GM03348 (cell line): ENCODE data around the gene PCSK5.
"Not testable (repeated sequence)": the region's sequence is repeated elsewhere in the genome, so short reads cannot be mapped to it uniquely, and the experiment has no call there.

Experiments used
- DNase-seq: peaks from one replicate; pipeline ENCODE4 v3.0.0; 2012; ENCODE audit warnings: low spot score

Gene PCSK5

DNA sequence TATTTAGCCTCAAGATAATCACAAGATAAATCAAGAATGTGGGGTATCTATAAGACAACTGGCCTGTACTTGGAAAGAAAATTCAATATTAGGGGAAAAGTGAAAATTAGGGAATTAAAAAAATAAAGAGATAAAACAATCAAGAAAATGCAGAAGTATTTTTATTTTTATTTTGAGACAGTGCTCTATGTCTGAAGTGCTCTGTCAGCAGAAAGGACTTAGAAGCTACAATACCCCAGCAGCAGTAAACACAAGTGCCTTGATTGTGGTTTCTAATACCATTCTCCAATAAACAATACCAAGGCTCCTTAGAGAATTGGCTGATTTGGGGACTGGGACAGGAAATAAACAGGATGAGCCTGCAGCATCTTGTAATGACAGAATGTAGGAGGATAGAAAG lies 358.8 kb downstream of the PCSK5 start:
- no peak for DNase-seq

DNA sequence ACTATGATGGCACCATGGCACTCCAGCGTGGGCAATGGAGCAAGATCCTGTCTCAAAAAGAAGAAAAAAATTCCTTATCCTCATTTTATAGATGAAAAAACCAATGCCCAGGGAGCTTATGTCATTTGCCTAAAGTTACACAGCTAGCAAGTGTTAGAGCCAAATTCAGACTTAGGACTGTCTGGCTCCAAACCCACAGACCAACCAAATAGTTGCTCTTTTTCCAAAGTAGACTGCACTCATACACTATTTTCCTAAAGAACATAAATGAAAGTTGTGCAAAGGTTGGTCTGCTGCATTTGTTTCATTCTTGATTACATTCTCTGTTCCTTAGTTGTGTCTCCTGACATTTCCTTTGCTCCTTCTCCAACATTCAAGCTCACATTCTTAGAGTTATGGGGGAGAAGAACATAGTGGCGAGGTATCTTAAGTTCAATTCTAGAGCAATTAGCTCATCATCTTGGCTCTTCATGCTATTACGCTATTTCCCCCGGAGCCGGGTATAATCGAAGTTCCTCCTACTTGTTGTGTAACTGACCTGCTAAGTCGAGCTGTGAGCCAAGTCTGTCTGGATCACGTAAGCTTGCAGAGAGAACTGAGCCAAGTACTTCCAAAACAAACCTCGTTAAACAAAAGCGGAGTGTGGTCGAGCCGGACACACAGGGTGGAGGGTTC lies 365.4 kb downstream of the PCSK5 start:
- peak; percentile 84 for DNase-seq

DNA sequence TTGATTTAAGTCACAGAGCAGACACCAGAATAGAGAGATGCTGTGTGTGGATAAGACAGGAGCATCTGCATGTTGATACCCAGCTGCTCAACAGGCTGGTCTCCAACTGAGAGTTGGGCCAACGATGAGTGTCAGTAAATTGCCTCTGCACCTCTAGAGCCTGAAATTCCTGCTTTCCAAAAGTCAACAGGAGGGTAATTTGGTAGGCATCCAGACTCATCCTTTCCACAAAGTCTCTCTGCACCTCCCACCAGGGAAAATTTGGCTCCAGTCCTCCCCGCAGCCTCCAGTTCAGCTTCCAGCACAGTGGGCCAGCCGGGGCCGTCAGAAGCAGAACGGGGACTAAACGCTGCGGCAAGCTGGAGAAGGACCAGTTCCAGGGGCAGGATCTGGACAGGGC lies 366.8 kb downstream of the PCSK5 start:
- no peak for DNase-seq

DNA sequence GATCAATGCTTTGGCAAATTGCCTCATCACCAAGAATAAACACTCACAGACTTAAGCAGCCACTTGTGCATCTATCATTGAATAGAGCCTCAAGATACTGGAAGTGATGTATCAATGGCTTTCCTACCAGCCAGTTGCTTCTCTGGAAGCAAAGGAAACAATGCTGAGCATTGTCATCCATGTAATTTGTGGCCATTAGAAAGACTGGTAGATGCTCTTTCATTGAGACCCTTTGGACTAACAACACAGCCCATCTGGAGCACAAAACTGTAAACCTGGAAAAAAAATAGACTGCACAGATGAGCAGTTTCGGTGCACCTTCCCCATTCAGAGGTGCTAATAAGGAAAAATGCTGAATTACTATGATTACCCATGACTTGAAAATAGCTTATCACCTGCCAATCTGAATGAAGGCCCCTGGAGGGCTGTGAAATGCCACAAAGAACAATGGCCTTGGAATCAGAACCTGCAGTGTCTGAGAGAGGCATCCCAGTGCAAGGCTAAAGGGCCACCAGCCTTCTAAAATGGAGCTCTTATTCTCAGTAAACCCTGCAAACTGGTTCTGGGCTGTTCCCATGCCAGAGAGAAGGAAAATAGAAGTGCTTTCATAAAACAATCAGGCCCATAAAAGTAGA lies 376.3 kb downstream of the PCSK5 start:
- DNase-seq: no peak

DNA sequence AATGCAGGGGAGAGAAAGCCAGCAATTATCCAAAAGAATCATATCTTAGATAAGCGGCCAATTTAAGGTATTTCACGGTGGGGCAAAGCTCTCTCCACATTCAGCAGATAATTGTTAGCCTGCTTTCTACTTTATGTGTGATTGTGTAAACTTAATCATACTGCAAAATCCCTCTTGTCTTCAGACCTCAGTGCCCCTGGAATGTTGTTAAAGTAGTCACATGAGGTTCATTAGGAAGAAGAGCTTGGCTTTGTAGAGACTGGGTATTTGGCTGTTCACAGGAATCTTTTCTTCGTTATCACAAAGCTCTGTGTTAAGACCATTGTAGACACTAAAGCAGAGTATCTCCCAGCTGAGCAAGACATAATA lies 376.8 kb downstream of the PCSK5 start:
- no peak for DNase-seq

DNA sequence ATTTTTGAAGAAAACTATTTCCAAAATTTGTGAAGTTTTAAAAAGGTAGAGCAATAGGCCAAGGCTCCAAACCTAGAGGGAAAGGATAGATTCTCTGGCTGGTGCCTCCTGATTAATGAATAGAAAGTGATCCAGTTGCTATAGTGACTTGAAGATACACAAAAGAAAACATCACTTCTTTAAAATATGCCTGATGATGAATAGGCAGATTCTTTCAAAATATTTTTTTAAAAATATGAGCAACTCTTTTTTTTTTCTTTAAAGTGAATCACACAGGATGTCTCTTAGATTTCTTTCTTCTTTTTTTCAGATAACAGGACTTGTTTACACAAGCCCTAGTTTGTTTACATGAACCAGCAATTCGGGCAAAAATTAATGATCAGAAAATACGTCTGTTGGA lies 379.3 kb downstream of the PCSK5 start:
- no peak for DNase-seq

DNA sequence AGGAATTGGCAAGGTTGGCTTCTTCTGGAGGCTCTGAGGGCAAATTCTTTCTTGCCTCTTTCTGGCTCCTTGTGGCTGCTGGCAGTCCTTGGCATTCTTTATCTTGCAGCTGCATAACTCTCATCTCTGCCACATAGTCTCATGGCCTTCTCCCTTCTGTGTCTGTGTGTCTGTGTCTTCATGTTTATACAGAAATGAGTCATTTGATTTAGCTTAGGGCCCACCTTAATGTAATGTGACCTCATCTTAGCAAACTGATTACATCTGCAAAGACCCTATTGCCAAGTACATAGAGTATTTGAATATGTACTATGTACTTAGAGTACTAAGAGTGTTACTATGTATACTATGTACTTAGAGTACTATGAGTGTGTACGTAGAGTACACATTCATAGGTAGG lies 381.3 kb downstream of the PCSK5 start:
- no peak for DNase-seq

DNA sequence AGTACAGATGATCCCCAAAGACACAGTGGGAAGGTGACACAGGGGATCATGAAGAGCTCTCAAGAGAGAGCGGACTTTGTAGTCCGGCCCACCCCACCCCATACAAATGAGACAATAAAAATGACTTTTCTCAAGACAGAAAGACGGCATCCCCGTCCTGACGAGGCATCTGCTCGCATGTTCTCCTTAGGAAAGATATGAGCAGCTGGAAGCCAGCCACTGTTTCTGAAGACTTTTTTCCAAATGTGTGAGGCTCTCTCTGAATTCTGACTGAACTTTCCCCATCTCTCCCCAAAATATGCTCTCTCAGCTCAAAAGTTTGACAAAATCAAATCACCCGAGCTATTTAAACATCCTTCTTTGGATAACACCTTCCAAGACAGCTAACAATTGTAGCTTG lies 398.6 kb downstream of the PCSK5 start:
- no peak for DNase-seq

DNA sequence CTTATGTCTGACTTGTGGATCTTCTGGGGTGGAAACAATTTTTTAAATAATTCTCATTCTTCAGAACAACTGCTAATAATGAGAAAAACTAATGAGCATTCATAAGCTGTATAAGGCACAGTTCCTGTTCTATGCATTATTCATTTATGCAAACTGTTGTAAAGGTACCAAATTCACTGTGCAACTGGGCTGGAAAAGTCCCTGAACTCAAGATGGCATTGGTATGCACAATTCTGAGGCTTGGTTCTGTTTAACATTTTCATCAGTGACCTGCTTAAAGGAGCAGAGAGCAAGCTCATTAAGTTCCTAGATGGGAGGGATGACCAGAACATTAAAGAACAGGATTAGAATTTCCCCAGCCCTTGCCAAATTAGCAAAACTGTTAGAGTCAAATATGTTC lies 399.2 kb downstream of the PCSK5 start:
- no peak for DNase-seq

DNA sequence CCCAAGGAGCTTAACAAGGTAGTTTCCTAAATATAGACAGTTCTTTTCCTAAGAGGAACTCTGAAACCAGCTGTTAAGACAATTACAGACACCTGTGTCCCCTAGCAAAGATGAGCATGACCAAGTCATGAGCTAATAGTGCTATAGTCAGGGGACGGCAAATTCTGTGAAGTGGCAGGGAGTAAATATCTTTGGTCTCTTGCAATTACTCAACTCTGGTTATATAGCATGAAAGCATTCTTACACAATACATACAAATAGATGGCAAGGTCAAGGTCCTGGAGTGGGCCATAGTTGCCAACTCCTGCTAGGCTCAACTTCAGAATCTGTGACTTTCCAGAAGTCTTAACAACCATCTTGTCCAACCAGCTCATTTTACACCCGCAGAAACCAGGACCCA lies 400.1 kb downstream of the PCSK5 start:
- no peak for DNase-seq

DNA sequence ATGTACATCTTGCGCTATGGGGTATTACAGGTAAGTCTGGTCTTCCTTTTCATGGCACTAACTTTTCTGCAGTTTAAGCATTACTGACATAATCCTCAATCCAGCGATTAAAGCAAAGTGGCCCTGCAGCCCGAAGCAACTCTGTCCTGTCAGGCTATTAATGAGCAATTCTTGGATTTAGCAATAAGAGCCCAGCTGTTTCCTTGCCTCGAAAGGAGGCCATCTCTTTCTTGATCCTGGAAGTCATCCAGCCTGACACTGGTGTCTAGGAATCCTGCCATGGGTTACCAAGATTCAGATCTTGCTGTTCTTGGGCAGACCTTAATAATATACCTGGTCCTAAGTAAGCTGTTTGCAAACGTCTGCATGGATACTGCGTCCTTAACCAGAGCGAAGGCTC lies 401.8 kb downstream of the PCSK5 start:
- DNase-seq: no peak

DNA sequence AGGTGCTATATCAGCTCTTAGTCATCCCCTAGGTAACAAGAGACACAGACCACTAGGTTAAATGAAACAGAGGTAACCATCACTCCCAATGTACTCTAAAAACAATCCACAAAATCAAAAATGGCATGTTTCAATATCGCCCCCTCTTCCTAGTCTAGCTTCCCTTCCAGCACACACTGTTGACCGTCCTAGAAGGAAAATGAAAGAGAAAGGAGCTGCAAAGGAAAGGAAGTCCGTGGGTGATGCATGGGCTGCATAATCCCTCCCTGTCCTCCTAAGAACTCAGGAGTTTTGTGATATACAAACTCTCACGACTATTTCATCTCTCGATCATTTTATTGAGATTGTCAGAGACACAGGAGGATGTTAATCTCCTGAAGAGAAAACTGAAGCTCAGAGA lies 402.2 kb downstream of the PCSK5 start:
- no peak for DNase-seq

DNA sequence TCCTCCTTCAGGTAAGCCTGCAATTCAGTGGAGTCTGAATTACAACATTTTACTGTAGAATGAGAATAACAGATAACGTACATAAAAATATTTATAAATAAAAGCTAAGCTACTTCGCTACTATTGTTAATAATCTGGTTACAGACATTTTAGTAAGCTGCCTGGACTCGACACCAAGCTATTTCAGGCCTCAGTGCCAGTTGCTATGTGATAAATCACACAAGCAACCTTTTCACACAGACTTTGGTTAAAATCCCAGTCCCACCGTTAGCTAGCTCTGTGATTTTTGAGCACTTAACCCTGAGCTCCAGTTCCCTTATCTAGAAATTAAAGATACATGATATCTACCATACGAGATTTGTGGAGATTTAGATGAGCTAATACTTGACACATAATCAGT lies 403.8 kb downstream of the PCSK5 start:
- no peak for DNase-seq

DNA sequence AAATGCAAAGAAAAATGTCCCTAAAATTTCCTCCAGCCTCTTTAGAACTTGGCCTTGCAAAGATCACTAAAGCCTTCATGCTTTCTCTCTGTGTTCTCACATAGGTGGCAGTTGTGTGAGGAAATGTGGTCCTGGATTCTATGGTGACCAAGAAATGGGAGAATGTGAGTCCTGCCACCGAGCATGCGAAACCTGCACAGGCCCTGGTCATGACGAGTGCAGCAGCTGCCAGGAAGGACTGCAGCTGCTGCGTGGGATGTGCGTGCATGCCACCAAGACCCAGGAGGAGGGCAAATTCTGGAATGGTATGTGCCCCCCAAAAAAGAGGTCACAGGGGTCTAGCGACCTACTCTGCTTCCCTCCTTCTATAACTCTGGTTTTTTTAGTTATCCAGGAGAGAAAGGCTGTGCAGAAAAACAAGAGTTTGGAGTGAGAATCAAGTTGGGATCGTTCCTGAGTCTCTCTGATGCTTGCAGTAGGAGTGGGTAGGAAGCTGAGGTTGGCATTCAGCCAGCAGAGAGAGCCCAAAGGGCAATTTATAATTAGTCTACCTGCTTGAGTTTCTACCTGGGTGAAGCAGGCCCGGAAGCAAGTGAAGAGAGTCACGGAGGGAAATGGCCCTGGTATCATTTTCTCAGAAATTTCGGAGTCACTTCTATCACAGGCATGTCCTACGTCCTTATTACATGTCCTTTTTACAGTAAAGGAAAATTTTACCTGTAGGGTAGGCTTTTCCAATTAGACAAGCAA lies 406.3 kb downstream of the PCSK5 start:
- DNase-seq: no peak

DNA sequence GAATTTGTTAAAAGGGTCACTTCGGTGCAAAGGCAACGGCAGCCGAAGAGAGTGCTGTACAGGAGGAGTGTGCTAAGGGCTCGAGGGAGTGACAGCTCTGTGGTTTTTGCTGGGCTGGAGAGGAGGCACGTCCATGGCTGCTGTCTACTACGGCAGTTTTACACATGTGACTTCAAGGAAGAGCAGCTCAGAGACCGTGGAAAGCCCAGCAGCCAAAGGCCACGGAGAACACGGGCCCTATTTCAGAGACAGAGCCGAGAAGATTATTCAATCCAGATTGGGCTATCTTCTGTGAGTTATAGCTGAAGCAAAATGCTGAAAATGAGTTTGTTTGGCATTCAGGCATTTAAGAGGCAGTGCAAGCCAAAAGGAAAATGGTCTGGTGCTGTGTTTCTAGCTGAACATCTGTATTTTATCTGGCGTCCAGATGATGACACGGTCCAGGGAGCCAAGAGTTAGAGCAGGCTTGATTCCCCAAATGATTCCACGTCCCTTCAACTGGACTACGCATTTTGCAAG lies 407.3 kb downstream of the PCSK5 start:
- DNase-seq: peak; percentile 44

DNA sequence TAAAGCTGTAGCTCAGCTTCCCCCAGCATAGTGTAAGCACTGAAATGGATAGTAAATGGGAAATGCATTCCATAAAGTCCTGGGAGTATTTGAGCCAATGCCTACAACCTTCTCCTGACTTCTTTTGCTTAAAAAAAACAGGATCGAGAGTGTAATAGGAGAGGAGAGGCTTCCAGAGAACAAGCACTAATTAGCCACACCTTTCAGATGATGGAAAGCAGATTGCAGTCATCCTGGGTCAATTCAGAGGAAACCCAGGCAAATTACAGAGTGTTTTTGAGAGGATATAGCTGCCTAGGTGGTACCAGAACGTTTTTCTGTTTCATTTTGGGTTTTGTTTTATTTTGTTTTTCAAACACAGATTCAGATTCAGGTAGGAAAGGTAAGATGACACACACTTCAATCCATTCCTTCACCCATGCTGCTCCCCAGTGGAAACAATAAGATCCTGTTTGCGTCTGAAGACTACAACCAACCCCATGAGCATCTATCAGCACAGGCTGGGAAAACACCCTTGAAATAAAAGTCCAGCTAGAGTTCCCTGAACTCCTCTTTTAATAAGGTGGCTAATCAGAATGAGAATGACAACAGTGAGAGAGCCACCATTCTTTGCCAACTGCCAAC lies 408.2 kb downstream of the PCSK5 start:
- no peak for DNase-seq

DNA sequence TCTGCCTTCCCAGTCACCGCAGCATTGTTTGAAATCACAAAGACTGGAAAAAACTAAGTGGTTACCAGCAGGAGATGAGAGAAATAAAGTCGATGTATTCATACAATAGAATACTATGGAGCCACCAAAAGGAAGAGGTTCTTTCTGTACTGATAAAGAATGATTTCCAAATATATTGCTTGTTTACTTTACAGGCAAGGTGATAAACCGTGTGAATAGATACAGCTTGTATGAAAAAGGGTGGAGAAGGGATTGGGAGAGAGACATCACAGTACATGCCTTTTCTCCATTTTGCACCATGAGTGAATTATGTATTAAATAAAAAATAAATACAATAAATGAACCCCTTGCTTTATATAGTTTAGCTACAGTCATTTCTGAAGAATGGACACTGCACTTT lies 412.1 kb downstream of the PCSK5 start:
- DNase-seq: no peak

DNA sequence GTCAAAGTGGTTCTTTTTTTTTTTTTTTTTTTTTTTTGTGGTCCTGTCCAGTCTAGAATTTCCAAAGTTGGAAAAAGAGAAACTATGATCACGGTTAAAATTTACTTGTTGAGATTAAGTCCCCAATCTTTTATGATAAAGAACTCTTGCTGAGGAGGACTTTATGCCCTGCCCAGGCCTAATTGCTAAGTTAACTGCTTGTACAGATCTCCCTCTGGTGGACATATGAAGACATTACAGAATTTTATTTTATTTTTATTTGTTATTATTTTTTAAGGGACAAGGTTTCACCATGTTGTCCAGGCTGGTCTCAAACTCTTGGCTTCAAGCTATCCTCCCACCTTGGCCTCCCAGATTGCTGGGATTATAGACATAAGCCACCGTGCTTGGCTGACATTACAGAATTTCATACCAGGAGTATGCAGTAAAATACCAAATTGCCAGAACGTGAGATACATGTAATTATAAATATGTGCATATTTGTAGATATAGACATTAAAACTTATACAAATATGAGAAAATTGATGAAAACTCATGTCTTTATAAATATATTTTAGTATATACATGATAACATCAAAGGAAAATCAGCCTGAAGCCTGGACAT lies 412.6 kb downstream of the PCSK5 start:
- peak; percentile 70 for DNase-seq

DNA sequence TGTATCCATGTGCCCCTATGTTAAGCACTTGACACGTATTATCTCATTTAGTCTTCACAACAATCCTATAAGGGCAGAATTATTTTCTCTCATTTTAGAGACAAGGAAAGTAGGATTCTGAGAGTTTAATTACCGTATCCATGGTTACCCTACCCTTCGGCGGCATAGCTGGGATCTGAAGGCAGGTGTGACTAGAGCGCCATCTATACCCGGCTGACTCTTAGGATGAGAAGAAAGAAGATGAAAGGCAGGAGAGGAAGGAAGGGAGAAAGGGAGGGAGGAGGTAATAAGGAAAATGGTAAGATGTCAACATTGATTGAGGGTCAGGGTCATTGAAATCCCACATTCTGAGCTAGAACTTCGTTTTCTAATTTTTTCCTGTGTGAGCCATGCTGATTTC lies 416.6 kb downstream of the PCSK5 start:
- DNase-seq: not testable (repeated sequence)

DNA sequence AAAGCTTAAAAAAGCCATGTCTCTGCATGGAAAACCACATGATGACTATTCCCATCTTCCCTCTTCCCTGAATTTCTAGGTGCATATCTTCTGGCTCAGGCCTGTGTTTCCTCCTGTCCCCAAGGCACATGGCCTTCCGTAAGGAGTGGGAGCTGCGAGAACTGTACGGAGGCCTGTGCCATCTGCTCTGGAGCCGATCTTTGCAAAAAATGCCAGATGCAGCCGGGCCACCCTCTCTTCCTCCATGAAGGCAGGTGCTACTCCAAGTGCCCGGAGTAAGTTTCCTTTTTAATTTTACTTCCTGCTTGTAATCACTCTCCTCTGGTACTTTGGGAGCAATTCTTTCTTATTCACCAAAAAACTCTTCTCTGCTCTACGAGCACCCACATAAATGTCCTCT lies 420.1 kb downstream of the PCSK5 start:
- no peak for DNase-seq

DNA sequence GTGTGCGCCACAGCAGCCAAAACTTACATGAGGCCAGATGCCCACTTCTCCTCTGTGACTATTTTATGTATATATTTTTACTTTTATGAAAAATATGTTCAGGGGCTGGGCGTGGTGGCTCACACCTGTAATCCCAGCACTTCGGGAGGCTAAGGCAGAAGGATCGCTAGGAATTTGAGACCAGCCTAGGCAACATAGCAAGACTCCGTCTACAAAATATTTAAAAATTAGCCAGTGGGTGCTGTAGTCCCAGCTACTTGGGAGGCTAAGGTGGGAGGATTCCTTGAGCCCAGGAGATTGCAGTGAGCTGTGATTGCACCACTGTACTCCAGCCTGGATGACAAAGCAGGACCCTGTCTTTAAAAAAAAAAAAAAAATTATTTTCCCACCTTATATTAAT lies 420.5 kb downstream of the PCSK5 start:
- DNase-seq: no peak

DNA sequence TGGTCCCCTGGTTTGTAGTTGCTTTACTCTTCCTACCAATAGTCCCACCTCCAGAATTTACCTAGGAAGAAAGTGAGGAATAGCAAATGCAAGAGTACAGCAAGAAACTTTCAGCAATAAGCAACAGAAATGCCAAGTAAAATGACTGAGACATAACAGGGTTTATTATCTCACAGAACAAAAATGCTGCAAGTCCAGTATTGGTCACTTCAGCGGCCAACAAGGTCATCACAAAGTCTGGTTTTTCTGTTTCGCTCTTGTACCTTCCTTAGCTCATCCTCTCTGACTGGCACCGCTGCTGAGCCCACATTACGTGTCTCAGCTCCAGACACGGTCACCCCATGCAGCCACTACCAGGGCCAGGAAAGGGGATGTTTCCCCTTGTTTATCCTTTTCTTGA lies 421.1 kb downstream of the PCSK5 start:
- no peak for DNase-seq

DNA sequence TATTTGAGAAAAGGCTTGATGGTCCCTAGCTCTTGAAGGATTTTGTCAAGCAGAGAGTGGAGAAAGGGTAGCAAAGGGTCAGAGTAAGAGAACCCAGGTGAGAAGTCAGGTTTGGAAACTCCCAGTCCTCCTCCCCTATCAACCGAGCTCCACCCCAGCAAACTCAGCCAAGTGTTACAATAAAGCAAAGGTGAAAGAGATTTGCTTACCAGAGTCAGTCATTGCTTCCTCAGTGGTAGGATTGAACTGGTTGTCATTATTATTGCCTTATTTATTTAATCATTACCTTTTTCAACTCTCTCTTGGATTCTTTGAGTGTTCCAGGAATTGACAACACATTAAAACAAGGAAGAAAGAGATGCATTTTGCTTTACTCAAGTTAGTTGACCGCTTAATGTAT lies 423.3 kb downstream of the PCSK5 start:
- no peak for DNase-seq
